GM12864 (cell line): ENCODE measurements around the gene ERBB4.

Source experiments
- DNase-seq: peaks from one replicate; pipeline ENCODE4 v3.0.0-alpha.2; 2011; ENCODE audit warnings: low read depth
- H3K4me3 ChIP-seq: 2 replicates; pipeline ENCODE4 v1.5.1; 2011; ENCODE audit warnings: mild to moderate bottlenecking, low read depth, low read length, control low read depth
- CTCF ChIP-seq: IDR thresholded peaks from 2 replicates; pipeline ENCODE4 v1.5.1; 2011; ENCODE audit warnings: low read depth, mild to moderate bottlenecking, moderate library complexity, low read length, control low read depth, inconsistent platforms; ENCODE audit errors: missing control alignments

ERBB4 gene

GRCh38 chr2:211364911-211365310 is 1173.7 kb downstream of the ERBB4 start:
- H3K4me3 ChIP-seq, result no peak overlapping the region
- TF ChIP-seq CTCF, result no peak
- DNase-seq, result no peak

GRCh38 chr2:211361383-211361782 is 1177.2 kb downstream of the ERBB4 start:
- no peak for TF ChIP-seq CTCF
- no peak overlapping the region for H3K4me3 ChIP-seq
- no peak for DNase-seq

GRCh38 chr2:211359347-211359746 is 1179.3 kb downstream of the ERBB4 start:
- DNase-seq, result no peak
- no peak for TF ChIP-seq CTCF
- no peak overlapping the region for H3K4me3 ChIP-seq

- H3K4me3 ChIP-seq, result no peak overlapping the region
- DNase-seq, result no peak
- no peak for TF ChIP-seq CTCF
These were observed 1180.1 kb downstream of the ERBB4 start for GRCh38 chr2:211358504-211358903.

- no peak for TF ChIP-seq CTCF
- no peak for DNase-seq
- no peak overlapping the region for H3K4me3 ChIP-seq
These were observed 1184.1 kb downstream of the ERBB4 start for GRCh38 chr2:211354481-211354880.

GRCh38 chr2:211351987-211352386 is 1186.6 kb downstream of the ERBB4 start:
- no peak for DNase-seq
- no peak for TF ChIP-seq CTCF
- H3K4me3 ChIP-seq, result no peak overlapping the region

- no peak overlapping the region for H3K4me3 ChIP-seq
- no peak for DNase-seq
- no peak for TF ChIP-seq CTCF
These were observed 1189.6 kb downstream of the ERBB4 start for GRCh38 chr2:211349031-211349430.
